H9 (cell line): ENCODE data around the gene SMIM36. TPM values are rescaled to one million over a fixed set of nuclear protein-coding genes. Genes with fewer than 3 reads are reported as not detected.
A peak's percentile ranks its signal among the peaks of the same experiment; 100 is the strongest.

Experiments used
- DNase-seq: peaks from one replicate; pipeline ENCODE4 v3.0.0-alpha.2; 2017
- H2AFZ ChIP-seq: one replicate; pipeline ENCODE4 v1.6.1; 2013; ENCODE audit warnings: mild to moderate bottlenecking, low read length, control low read depth, moderate library complexity
- H2AK5ac ChIP-seq: 2 replicates; pipeline ENCODE4 v1.6.1; 2013; ENCODE audit warnings: low read length, control low read depth, mixed read lengths; ENCODE audit not compliant: insufficient read length
- H2BK120ac ChIP-seq: one replicate; pipeline ENCODE4 v1.6.1; 2013; ENCODE audit warnings: low read depth, mild to moderate bottlenecking, low read length, control low read depth, inconsistent platforms; ENCODE audit not compliant: poor library complexity, severe bottlenecking
- H2BK12ac ChIP-seq: 2 replicates; pipeline ENCODE4 v1.6.1; 2013; ENCODE audit warnings: low read length, control low read depth, mixed read lengths, low read depth; ENCODE audit not compliant: insufficient read length
- H2BK15ac ChIP-seq: 2 replicates; pipeline ENCODE4 v1.6.1; 2013; ENCODE audit warnings: low read depth, low read length, control low read depth
- H2BK20ac ChIP-seq: one replicate; pipeline ENCODE4 v1.6.1; 2013; ENCODE audit warnings: low read depth, mild to moderate bottlenecking, low read length, control low read depth, inconsistent platforms; ENCODE audit not compliant: poor library complexity, severe bottlenecking
- H2BK5ac ChIP-seq: 2 replicates; pipeline ENCODE4 v1.6.1; 2013; ENCODE audit warnings: low read length, control low read depth, mixed read lengths; ENCODE audit not compliant: insufficient read length
- H3K14ac ChIP-seq: 2 replicates; pipeline ENCODE4 v1.6.1; 2013; ENCODE audit warnings: low read length, control low read depth; ENCODE audit not compliant: insufficient read depth
- H3K18ac ChIP-seq: 2 replicates; pipeline ENCODE4 v1.6.1; 2013; ENCODE audit warnings: low read depth, mild to moderate bottlenecking, mixed read lengths, low read length, control low read depth; ENCODE audit not compliant: insufficient read length
- H3K23ac ChIP-seq: 2 replicates; pipeline ENCODE4 v1.6.1; 2013; ENCODE audit warnings: low read length, control low read depth, mixed read lengths, low read depth; ENCODE audit not compliant: insufficient read length
- H3K23me2 ChIP-seq: 2 replicates; pipeline ENCODE4 v1.6.1; 2013; ENCODE audit warnings: low read depth, mild to moderate bottlenecking, mixed read lengths, low read length, control low read depth; ENCODE audit not compliant: insufficient read length, poor library complexity, severe bottlenecking
- H3K27ac ChIP-seq: 2 replicates; pipeline ENCODE4 v1.5.1; 2013; ENCODE audit warnings: low read length, control low read depth, mixed read lengths, low read depth; ENCODE audit not compliant: insufficient read length
- H3K27me3 ChIP-seq: 2 replicates; pipeline ENCODE4 v1.6.1; 2013; ENCODE audit warnings: low read length, control low read depth, inconsistent platforms; ENCODE audit not compliant: insufficient read depth
- H3K4ac ChIP-seq: 2 replicates; pipeline ENCODE4 v1.6.1; 2013; ENCODE audit warnings: low read depth, mild to moderate bottlenecking, control low read depth, inconsistent platforms, low read length, moderate library complexity
- H3K4me1 ChIP-seq: 2 replicates; pipeline ENCODE4 v1.6.1; 2013; ENCODE audit warnings: low read length, control low read depth, inconsistent platforms; ENCODE audit not compliant: insufficient read depth
- H3K4me2 ChIP-seq: 2 replicates; pipeline ENCODE4 v1.6.1; 2013; ENCODE audit warnings: low read length, control low read depth, mixed read lengths; ENCODE audit not compliant: insufficient read length, insufficient read depth
- H3K56ac ChIP-seq: 2 replicates; pipeline ENCODE4 v1.6.1; 2013; ENCODE audit warnings: low read depth, mild to moderate bottlenecking, mixed read lengths, low read length, control low read depth; ENCODE audit not compliant: insufficient read length
- H3K79me1 ChIP-seq: 2 replicates; pipeline ENCODE4 v1.6.1; 2013; ENCODE audit warnings: low read depth, mild to moderate bottlenecking, moderate library complexity, low read length, control low read depth, inconsistent platforms; ENCODE audit not compliant: insufficient read depth, poor library complexity, severe bottlenecking
- H3K79me2 ChIP-seq: 2 replicates; pipeline ENCODE4 v1.6.1; 2013; ENCODE audit warnings: low read length, control low read depth, inconsistent platforms; ENCODE audit not compliant: insufficient read depth
- H3K9ac ChIP-seq: 2 replicates; pipeline ENCODE4 v1.6.1; 2013; ENCODE audit warnings: low read length, control low read depth, mixed read lengths; ENCODE audit not compliant: insufficient read length; ENCODE audit errors: extremely low read depth
- H3K9me3 ChIP-seq: one replicate; pipeline ENCODE4 v1.6.1; 2013; ENCODE audit warnings: low read depth, low read length, inconsistent platforms; ENCODE audit not compliant: control insufficient read depth
- H3T11ph ChIP-seq: one replicate; pipeline ENCODE4 v1.6.1; 2013; ENCODE audit warnings: mild to moderate bottlenecking, low read length, control low read depth, inconsistent platforms
- H4K20me1 ChIP-seq: one replicate; pipeline ENCODE4 v1.6.1; 2013; ENCODE audit not compliant: control insufficient read depth, insufficient read length, insufficient read depth
- H4K5ac ChIP-seq: 2 replicates; pipeline ENCODE4 v1.6.1; 2013; ENCODE audit warnings: low read depth, mild to moderate bottlenecking, mixed read lengths, low read length, control low read depth; ENCODE audit not compliant: insufficient read length
- H4K8ac ChIP-seq: replicated peaks from 2 replicates; pipeline ENCODE4 v1.6.1; 2013; ENCODE audit warnings: low read length, control low read depth, mixed read lengths, low read depth; ENCODE audit not compliant: insufficient read length
- H4K91ac ChIP-seq: 2 replicates; pipeline ENCODE4 v1.6.1; 2013; ENCODE audit warnings: low read depth, mild to moderate bottlenecking, moderate library complexity, mixed read lengths, low read length, control low read depth; ENCODE audit not compliant: insufficient read length
- H3K27ac Mint-ChIP-seq, 3 experiments: 2 replicates in 2 of 3; 3 replicates in 1 of 3; pipeline ENCODE4 v1.8.0; 2020 to 2021; ENCODE audit warnings: mixed read lengths in 3 of 3, mild to moderate bottlenecking in 1 of 3, moderate library complexity in 1 of 3
- H3K27me3 Mint-ChIP-seq: 2 replicates; pipeline ENCODE4 v1.8.0; 2021; ENCODE audit warnings: low read depth, mild to moderate bottlenecking, moderate library complexity, mixed read lengths
- H3K36me3 Mint-ChIP-seq, 3 experiments: 2 replicates in 2 of 3; 3 replicates in 1 of 3; pipeline ENCODE4 v1.8.0; 2020 to 2021; ENCODE audit warnings: low read depth in 3 of 3, mixed read lengths in 3 of 3; ENCODE audit not compliant: insufficient read depth in 1 of 3
- H3K4me1 Mint-ChIP-seq, 2 experiments: 2 replicates each; pipeline ENCODE4 v1.8.0; 2020; ENCODE audit warnings: mixed read lengths in 2 of 2
- H3K4me3 Mint-ChIP-seq, 2 experiments: 2 replicates in 1 of 2; 3 replicates in 1 of 2; pipeline ENCODE4 v1.8.0; 2020 to 2021; ENCODE audit warnings: mild to moderate bottlenecking in 2 of 2, mixed read lengths in 2 of 2, moderate library complexity in 1 of 2
- H3K9me3 Mint-ChIP-seq, 2 experiments: 2 replicates in 1 of 2; 3 replicates in 1 of 2; pipeline ENCODE4 v1.8.0; 2020; ENCODE audit warnings: mild to moderate bottlenecking in 2 of 2, mixed read lengths in 2 of 2, moderate library complexity in 1 of 2
- CTCF ChIP-seq: fragments of 200-600 bp; sonication (generic); conservative IDR thresholded peaks from 3 replicates; pipeline ENCODE4 v1.8.0; 2021; ENCODE audit warnings: antibody characterized with exemption, mild to moderate bottlenecking
- WGBS: extraction: QIAGEN DNeasy Blood & Tissue Kit; methylation state at CpG from one replicate; pipeline ENCODE4 v1.1.7; 2013; ENCODE audit warnings: missing lambda C conversion rate, low lambda C conversion rate, mixed read lengths; ENCODE audit not compliant: insufficient read length; ENCODE audit errors: extremely low coverage; 5-methylcytosine and 5-hydroxymethylcytosine counted together
- total RNA-seq: library from RNA; stranded (reverse); gene quantifications from 2 replicates; pipeline ENCODE4 v1.2.1, GENCODE V29; 2021

The SMIM36 gene
- total RNA-seq, 1 experiment from 2014 or later = not detected

- no peak for TF ChIP-seq CTCF
- H3K4me3 Mint-ChIP-seq = no peak overlapping the region
- H3K4ac ChIP-seq = no peak overlapping the region
- no CpG with 5 or more reads among the region's 7 CpGs for WGBS
- no peak overlapping the region for H2AFZ ChIP-seq
- H3K79me1 ChIP-seq = no peaks in the 10 kb centered on the region
- no peak overlapping the region for H3K4me2 ChIP-seq
- peak overlapping the region in 1 of 3 experiments; percentile 12; a peak in 1 of 7 replicates for H3K27ac Mint-ChIP-seq
- no peak overlapping the region for H3K18ac ChIP-seq
- H2BK120ac ChIP-seq = no peak overlapping the region
- no peak overlapping the region for H2BK15ac ChIP-seq
- H2BK12ac ChIP-seq = no peak overlapping the region
- no peaks in the 10 kb centered on the region for H3K4me1 ChIP-seq
- no peak overlapping the region for H3K27ac ChIP-seq
- H3K27me3 Mint-ChIP-seq = no peaks in the 10 kb centered on the region; the same call in 1 of the 2 replicates
- H3K9me3 Mint-ChIP-seq = peaks cover 0 to under 1% of the 10 kb centered on the region in 2 experiments; a peak in 4 of 5 replicates
- no peak overlapping the region for H4K5ac ChIP-seq
- H3K9me3 ChIP-seq = no peaks in the 10 kb centered on the region
- no peak overlapping the region for H3T11ph ChIP-seq
- no peak overlapping the region for H4K8ac ChIP-seq
- no peaks in the 10 kb centered on the region for H3K79me2 ChIP-seq
- no peaks in the 10 kb centered on the region for H3K27me3 ChIP-seq
- H4K91ac ChIP-seq = no peak overlapping the region
- no peak overlapping the region for H2BK5ac ChIP-seq
- no peaks in the 10 kb centered on the region; a peak in 1 of 7 replicates for H3K36me3 Mint-ChIP-seq
- no peaks in the 10 kb centered on the region for H3K23me2 ChIP-seq
- H4K20me1 ChIP-seq = no peaks in the 10 kb centered on the region
- DNase-seq = no peak
- no peak overlapping the region for H3K23ac ChIP-seq
- H2AK5ac ChIP-seq = no peak overlapping the region
- H2BK20ac ChIP-seq = no peak overlapping the region
- no peak overlapping the region for H3K14ac ChIP-seq
- H3K4me1 Mint-ChIP-seq = peaks cover 8 to 11% of the 10 kb centered on the region in 2 experiments
- no peak overlapping the region for H3K9ac ChIP-seq
- H3K56ac ChIP-seq = no peak overlapping the region
Observed at GRCh38 chr17:55433029-55433628, 78.1 kb downstream of the SMIM36 start.
